Neural cell (in vitro differentiated cells): ENCODE results near the gene PEAR1.

Source experiments
- EP300 ChIP-seq: fragments of 450-650 bp; conservative IDR thresholded peaks from 2 replicates; pipeline ENCODE4 v1.6.1; 2014; ENCODE audit warnings: antibody characterized with exemption, mild to moderate bottlenecking, moderate library complexity; ENCODE audit not compliant: poor library complexity, severe bottlenecking
- EZH2 ChIP-seq: fragments of 200-600, 300-800 bp; shearing (Covaris generic), sonication (generic); IDR thresholded peaks from 2 replicates; pipeline ENCODE4 v1.6.1; 2014; ENCODE audit warnings: antibody characterized with exemption, low read length, borderline replicate concordance, mild to moderate bottlenecking; ENCODE audit not compliant: insufficient read depth, poor library complexity, severe bottlenecking
- MXI1 ChIP-seq: fragments of 450-650 bp; conservative IDR thresholded peaks from 2 replicates; pipeline ENCODE4 v1.6.1; 2014; ENCODE audit warnings: antibody characterized with exemption, mild to moderate bottlenecking; ENCODE audit not compliant: poor library complexity, severe bottlenecking
- POLR2AphosphoS5 ChIP-seq: IDR thresholded peaks from 2 replicates; pipeline ENCODE4 v1.6.1; 2012
- RAD21 ChIP-seq: fragments of 450-650 bp; conservative IDR thresholded peaks from 2 replicates; pipeline ENCODE4 v1.6.1; 2014; ENCODE audit warnings: antibody characterized with exemption, mild to moderate bottlenecking, moderate library complexity
- REST ChIP-seq: IDR thresholded peaks from 2 replicates; pipeline ENCODE4 v1.6.1; 2012; ENCODE audit warnings: borderline replicate concordance
- TAF1 ChIP-seq: IDR thresholded peaks from 2 replicates; pipeline ENCODE4 v1.6.1; 2012; ENCODE audit warnings: low read depth
- TF ChIP-seq, protein P1 (sequence below): fragments of 450-650 bp; IDR thresholded peaks from 2 replicates; pipeline ENCODE4 v1.5.1; 2014; ENCODE audit warnings: antibody characterized with exemption, mild to moderate bottlenecking, moderate library complexity; ENCODE audit not compliant: poor library complexity, severe bottlenecking

GRCh38 chr1:156889802-156890580, 3.5 kb upstream of the PEAR1 start:
- TF ChIP-seq POLR2AphosphoS5: no peak
- TF ChIP-seq TAF1: no peak
- TF ChIP-seq EZH2: no peak
- TF ChIP-seq EP300: no peak
- TF ChIP-seq, protein P1, sequence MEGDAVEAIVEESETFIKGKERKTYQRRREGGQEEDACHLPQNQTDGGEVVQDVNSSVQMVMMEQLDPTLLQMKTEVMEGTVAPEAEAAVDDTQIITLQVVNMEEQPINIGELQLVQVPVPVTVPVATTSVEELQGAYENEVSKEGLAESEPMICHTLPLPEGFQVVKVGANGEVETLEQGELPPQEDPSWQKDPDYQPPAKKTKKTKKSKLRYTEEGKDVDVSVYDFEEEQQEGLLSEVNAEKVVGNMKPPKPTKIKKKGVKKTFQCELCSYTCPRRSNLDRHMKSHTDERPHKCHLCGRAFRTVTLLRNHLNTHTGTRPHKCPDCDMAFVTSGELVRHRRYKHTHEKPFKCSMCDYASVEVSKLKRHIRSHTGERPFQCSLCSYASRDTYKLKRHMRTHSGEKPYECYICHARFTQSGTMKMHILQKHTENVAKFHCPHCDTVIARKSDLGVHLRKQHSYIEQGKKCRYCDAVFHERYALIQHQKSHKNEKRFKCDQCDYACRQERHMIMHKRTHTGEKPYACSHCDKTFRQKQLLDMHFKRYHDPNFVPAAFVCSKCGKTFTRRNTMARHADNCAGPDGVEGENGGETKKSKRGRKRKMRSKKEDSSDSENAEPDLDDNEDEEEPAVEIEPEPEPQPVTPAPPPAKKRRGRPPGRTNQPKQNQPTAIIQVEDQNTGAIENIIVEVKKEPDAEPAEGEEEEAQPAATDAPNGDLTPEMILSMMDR: peak; percentile 90
- TF ChIP-seq REST: no peak
- TF ChIP-seq MXI1: no peak
- peak; percentile 90 for TF ChIP-seq RAD21
